Caco-2 (cell line): ENCODE measurements around the gene MSRB2. TPM values are rescaled to one million over a fixed set of nuclear protein-coding genes. Genes with fewer than 3 reads are reported as not detected.

Experiments
- BruUV-seq: library from RNA; stranded (reverse); fragments of 400-500 nt; replicated peaks from 2 replicates; lab custom pipeline; 2021; lab: Mats Ljungman, UMichigan
- CTCF ChIA-PET: fragments of 300-600 bp; sonication (Branson Sonifier 250); formaldehyde crosslinking; loops from one replicate; lab custom pipeline; 2022; ENCODE audit warnings: antibody characterized with exemption; lab: Charles Lee
- POLR2A ChIA-PET: fragments of 300-600 bp; sonication (Branson Sonifier 250); formaldehyde crosslinking; loops from one replicate; lab custom pipeline; 2022; ENCODE audit warnings: antibody characterized with exemption; lab: Charles Lee
- DNase-seq, 2 experiments: peaks; one replicate each; pipeline versions ENCODE4 v3.0.0 to v3.0.0-alpha.2; 2020 to 2022
- H3K27me3 ChIP-seq: replicated peaks from 2 replicates; pipeline ENCODE4 v1.6.0; 2011; ENCODE audit warnings: low read length; ENCODE audit not compliant: control insufficient read depth, insufficient read depth
- H3K36me3 ChIP-seq: 2 replicates; pipeline ENCODE4 v1.5.1; 2011; ENCODE audit warnings: low read length; ENCODE audit not compliant: control insufficient read depth, insufficient read depth
- H3K4me1 ChIP-seq: fragments of 250-450 bp; sonication (Bioruptor Pico); 2 replicates; pipeline ENCODE4 v1.5.1; 2020; ENCODE audit warnings: mild to moderate bottlenecking
- H3K4me3 ChIP-seq: 2 replicates; pipeline ENCODE4 v1.5.1; 2011; ENCODE audit warnings: low read depth, mild to moderate bottlenecking, control low read depth, low read length
- H3K9me3 ChIP-seq: fragments of 250-450 bp; sonication (Bioruptor Pico); 2 replicates; pipeline ENCODE4 v1.5.1; 2020; ENCODE audit warnings: mild to moderate bottlenecking, moderate library complexity
- H3K27ac Mint-ChIP-seq: one replicate; pipeline ENCODE4 v1.8.0; 2022; ENCODE audit warnings: mixed read lengths; ENCODE audit not compliant: unreplicated experiment
- H3K27me3 Mint-ChIP-seq: one replicate; pipeline ENCODE4 v1.8.0; 2022; ENCODE audit warnings: mixed read lengths; ENCODE audit not compliant: insufficient read depth, unreplicated experiment
- H3K36me3 Mint-ChIP-seq: one replicate; pipeline ENCODE4 v1.8.0; 2022; ENCODE audit warnings: mild to moderate bottlenecking, mixed read lengths; ENCODE audit not compliant: insufficient read depth, unreplicated experiment
- H3K4me1 Mint-ChIP-seq: one replicate; pipeline ENCODE4 v1.8.0; 2022; ENCODE audit warnings: low read depth, mixed read lengths; ENCODE audit not compliant: unreplicated experiment
- H3K4me3 Mint-ChIP-seq: one replicate; pipeline ENCODE4 v1.8.0; 2022; ENCODE audit warnings: mild to moderate bottlenecking, moderate library complexity, mixed read lengths; ENCODE audit not compliant: unreplicated experiment
- H3K9me3 Mint-ChIP-seq: one replicate; pipeline ENCODE4 v1.8.0; 2022; ENCODE audit warnings: mixed read lengths; ENCODE audit not compliant: unreplicated experiment
- CTCF ChIP-seq, 2 experiments: fragments of 200-600 bp in 1 of 2; IDR thresholded peaks; 1 replicate in 1 of 2; 2 replicates in 1 of 2; pipeline versions ENCODE4 v1.5.1 to v1.8.0; 2011 to 2022; ENCODE audit warnings: antibody characterized with exemption in 1 of 2, control low read depth in 1 of 2, inconsistent platforms in 1 of 2, low read depth in 1 of 2, low read length in 1 of 2, mild to moderate bottlenecking in 1 of 2, moderate library complexity in 1 of 2; ENCODE audit not compliant: insufficient read depth in 1 of 2, severe bottlenecking in 1 of 2, unreplicated experiment in 1 of 2
- intact Hi-C: fragments of 100-400 bp; cut with micrococcal nuclease; formaldehyde crosslinking; loops from one replicate; pipeline ENCODE4 v1.10.0; 2022; ENCODE audit not compliant: unreplicated experiment
- total RNA-seq: library from RNA; stranded (reverse); gene quantifications from 2 replicates; pipeline ENCODE4 v1.2.3, GENCODE V29; 2022

The MSRB2 gene
- total RNA-seq, 1 experiment from 2014 or later, result 13.7 TPM

- no peaks in the 10 kb centered on the region for H3K36me3 ChIP-seq
- no peak overlapping the region for H3K27ac Mint-ChIP-seq
- peaks cover 14% of the 10 kb centered on the region for H3K4me1 Mint-ChIP-seq
- no peaks in the 10 kb centered on the region for H3K9me3 Mint-ChIP-seq
- CTCF ChIA-PET, result no interaction called here
- no TSS peak for BruUV-seq
- H3K4me3 ChIP-seq, result no peak overlapping the region
- no peak overlapping the region for H3K4me3 Mint-ChIP-seq
- H3K27me3 Mint-ChIP-seq, result no peaks in the 10 kb centered on the region
- H3K36me3 Mint-ChIP-seq, result no peaks in the 10 kb centered on the region
- peaks cover 30% of the 10 kb centered on the region for H3K4me1 ChIP-seq
- no peaks in the 10 kb centered on the region for H3K27me3 ChIP-seq
- no peaks in the 10 kb centered on the region for H3K9me3 ChIP-seq
- DNase-seq, result no peak
- POLR2A ChIA-PET, result no interaction called here
- intact Hi-C loops, result no loop called here
- no peak for TF ChIP-seq CTCF (IDR thresholded peaks at IDR 0.05; ENCODE audit: insufficient read depth in 1 of 2, low read depth in 1 of 2, low read length in 1 of 2, severe bottlenecking in 1 of 2, unreplicated experiment in 1 of 2)
These were observed 47.2 kb upstream of the MSRB2 start for GRCh38 chr10:23048191-23048590.

- peaks cover 33% of the 10 kb centered on the region for H3K4me1 ChIP-seq
- no peaks in the 10 kb centered on the region for H3K27me3 ChIP-seq
- H3K9me3 Mint-ChIP-seq, result no peaks in the 10 kb centered on the region
- CTCF ChIA-PET, result no interaction called here
- no TSS peak for BruUV-seq
- H3K27me3 Mint-ChIP-seq, result no peaks in the 10 kb centered on the region
- no peak overlapping the region for H3K27ac Mint-ChIP-seq
- no peak overlapping the region for H3K4me3 ChIP-seq
- no peak for TF ChIP-seq CTCF (IDR thresholded peaks at IDR 0.05; ENCODE audit: insufficient read depth in 1 of 2, low read depth in 1 of 2, low read length in 1 of 2, severe bottlenecking in 1 of 2, unreplicated experiment in 1 of 2)
- POLR2A ChIA-PET, result no interaction called here
- no peak overlapping the region for H3K4me3 Mint-ChIP-seq
- peaks cover 14% of the 10 kb centered on the region for H3K4me1 Mint-ChIP-seq
- no peaks in the 10 kb centered on the region for H3K36me3 ChIP-seq
- no peaks in the 10 kb centered on the region for H3K9me3 ChIP-seq
- intact Hi-C loops, result no loop called here
- H3K36me3 Mint-ChIP-seq, result no peaks in the 10 kb centered on the region
- DNase-seq, result no peak
These were observed 44.1 kb upstream of the MSRB2 start for GRCh38 chr10:23051278-23051677.

GRCh38 chr10:23051855-23052331 is 43.5 kb upstream of the MSRB2 start:
- Histone ChIP-seq H3K36me3 (no peaks in the 10 kb centered on the region), H3K4me3 (no peak overlapping the region), H3K4me1 (peaks cover 31% of the 10 kb centered on the region), H3K27me3 (no peaks in the 10 kb centered on the region), H3K9me3 (no peaks in the 10 kb centered on the region)
- no peak overlapping the region for H3K4me3 Mint-ChIP-seq
- intact Hi-C loops, result no loop called here
- H3K27ac Mint-ChIP-seq, result no peak overlapping the region
- DNase-seq, result no peak
- H3K9me3 Mint-ChIP-seq, result no peaks in the 10 kb centered on the region
- H3K27me3 Mint-ChIP-seq, result no peaks in the 10 kb centered on the region
- POLR2A ChIA-PET, result no interaction called here
- TF ChIP-seq CTCF (IDR thresholded peaks at IDR 0.05; ENCODE audit: insufficient read depth in 1 of 2, low read depth in 1 of 2, low read length in 1 of 2, severe bottlenecking in 1 of 2, unreplicated experiment in 1 of 2), result no peak
- no peaks in the 10 kb centered on the region for H3K36me3 Mint-ChIP-seq
- BruUV-seq, result no TSS peak
- CTCF ChIA-PET, result no interaction called here
- H3K4me1 Mint-ChIP-seq, result peaks cover 14% of the 10 kb centered on the region
